EH (cell line): ENCODE measurements around the gene SMAD9.

Experiments
- DNase-seq: peaks from one replicate; pipeline ENCODE4 v3.0.0-alpha.2; 2015; ENCODE audit warnings: low read depth

Gene SMAD9

DNA sequence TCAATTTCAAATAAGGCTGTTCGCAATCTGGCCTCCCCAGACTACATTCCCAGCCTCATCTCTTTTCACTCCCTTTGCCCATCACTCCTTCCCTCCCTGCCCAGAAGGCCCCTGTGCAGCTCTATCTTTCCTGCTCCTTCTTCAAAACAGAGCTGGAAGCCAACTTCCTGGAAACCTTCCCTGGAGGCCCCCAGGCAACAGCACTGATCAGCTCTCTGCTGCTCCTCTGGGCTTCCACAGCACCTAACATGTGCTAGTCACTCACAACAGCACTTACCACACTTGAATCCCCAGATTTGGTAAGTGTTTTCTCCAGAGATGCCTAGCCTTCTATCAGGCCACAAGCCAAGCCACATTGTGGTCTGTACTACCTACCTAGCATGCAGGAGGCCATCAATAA lies 9.5 kb downstream of the SMAD9 start:
- DNase-seq = peak; percentile 2

DNA sequence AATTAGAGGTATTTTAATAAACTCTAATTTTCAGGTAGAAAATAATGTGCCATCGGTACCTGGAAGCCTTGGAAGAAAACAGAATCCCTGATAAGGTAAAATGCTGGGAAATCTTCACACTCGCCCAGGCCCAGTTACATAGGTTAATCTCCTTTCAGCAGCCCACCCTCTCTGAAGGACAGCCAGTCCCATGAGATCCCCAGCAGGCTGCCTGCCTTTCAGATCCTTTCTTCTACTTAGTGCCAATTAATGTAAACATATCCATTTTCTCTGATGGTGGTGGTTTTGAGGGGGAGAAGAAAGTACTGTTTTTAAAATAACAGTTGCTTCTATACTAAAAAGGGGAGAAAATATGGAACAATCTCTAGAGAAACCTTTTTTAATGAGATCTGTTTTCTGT lies 12.2 kb downstream of the SMAD9 start:
- no peak for DNase-seq

DNA sequence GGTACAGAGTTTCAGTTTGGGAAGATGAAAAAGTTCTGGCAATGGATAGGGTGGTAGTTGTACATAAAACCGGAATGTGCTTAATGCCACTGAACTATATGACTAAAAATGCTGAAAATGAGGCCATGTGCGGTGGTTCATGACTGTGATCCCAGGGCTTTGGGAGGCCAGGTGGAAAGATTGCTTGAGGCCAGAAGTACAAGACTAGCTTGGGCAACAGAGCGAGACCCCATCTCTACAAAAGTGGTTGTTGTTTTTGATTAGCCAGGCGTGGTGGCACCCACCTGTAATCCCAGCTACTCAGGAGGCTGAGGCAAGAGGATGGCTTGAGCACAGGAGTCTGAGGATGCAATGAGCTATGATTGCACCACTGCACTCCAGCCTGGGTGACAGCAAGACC lies 12.8 kb downstream of the SMAD9 start:
- DNase-seq = no peak

DNA sequence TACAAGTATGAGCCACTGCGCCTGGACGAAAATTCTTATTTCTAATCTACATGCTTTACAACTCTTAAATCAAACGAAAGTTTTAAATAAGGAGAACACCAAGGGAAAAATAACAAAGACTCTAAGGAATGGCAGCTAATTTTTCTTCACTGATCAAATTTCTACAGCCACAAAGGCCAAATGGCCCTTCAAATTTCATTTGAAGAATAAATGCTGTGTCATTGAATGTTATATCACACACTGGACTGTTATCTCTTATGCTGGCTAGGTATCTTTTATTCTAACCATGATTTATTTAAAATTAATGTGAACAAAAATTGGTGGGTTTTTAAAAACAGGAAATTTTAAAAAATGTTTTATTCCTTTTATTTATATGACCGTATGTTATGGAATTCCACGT lies 14.1 kb downstream of the SMAD9 start:
- DNase-seq = no peak

DNA sequence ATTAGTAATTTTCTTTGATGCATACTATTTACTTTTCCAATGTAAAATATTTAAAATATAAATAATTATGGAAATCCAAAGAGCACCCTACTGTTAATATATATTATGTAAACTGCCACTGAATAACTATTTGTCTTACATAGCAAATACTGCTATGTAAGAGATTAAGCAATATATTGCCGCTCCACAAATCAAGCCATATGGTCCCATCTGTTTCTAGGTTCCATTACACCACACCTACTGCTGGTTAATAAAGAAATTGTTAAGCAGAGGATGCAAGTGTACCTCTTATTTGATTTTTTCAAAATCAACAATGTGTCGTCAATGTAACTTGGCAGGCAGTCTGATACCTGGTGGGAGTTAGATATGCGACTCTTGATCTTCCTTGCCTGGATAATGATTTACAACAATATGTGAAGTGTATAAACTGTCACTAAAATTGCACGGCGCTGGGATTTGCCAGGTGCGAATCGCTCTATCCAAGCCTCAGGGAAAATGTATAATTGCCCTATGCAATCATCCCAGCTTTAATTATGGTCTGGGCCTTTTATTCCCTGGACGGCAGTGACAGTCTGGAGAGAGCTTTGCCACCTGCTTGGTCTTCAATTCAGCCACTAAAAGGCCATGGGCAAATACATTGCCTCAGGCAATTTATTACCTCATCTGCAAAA lies 16.0 kb downstream of the SMAD9 start:
- DNase-seq = no peak

DNA sequence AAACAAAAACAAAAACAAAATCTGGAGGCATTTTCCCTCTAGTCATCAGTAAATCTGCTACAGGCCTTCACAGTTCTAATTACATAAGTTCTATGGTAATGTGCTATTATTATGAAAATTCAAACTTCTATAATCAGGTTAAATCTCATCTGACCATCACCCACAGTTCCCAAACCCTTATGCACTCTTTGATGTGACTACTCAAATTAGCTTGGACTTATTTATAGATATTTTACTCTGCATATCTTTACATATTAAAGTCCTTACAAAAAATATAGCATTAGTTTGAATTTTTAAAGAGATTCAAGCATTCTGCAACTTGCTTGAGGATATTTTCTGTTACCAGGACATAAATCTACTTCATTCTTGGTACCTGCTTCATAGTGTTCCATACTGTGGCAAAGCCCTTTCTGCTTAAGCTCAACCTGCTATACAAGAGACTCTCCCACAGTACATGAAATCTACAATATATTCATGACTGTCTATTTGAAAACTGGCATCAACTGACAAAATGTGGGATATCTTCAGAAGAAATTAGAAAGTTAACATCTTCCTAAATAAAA lies 22.9 kb downstream of the SMAD9 start:
- DNase-seq = no peak

DNA sequence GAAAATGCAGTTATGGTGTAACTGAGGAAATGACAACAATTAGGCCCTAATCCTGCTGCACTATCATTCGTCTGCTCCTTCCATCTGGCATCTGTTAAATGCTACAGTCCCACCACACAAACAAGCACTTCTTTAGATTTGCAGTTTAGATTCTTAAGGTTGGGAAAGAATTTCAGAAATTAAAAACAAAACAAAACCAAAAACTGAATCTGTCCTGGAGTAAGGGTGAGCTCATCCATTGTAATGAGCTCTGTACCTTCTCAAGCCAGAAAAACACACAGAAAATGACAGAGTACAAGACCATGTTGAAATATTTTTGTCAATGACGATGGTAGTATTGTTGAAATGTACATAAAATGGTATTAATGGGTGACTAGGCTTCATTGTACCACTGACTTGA lies 28.3 kb downstream of the SMAD9 start:
- DNase-seq = peak; percentile 60

DNA sequence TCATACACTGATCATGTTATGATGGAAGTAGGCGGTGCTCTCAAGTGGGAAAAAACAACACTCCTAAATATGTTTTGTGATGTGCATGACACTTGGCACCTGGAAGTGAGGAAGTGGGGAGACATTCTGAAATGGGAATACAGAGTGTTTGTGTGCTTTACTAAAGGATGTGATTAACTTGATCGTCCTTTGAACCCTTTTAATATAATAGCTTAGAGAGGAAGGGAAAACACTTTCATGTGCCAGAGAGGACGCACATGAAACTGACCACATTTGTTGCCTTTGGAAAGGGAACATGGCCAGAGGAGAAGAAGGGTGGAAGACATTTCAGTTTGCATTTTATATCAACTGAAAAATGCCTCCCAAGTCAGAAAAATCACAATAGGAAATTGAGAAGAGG lies 31.4 kb downstream of the SMAD9 start:
- DNase-seq = no peak

DNA sequence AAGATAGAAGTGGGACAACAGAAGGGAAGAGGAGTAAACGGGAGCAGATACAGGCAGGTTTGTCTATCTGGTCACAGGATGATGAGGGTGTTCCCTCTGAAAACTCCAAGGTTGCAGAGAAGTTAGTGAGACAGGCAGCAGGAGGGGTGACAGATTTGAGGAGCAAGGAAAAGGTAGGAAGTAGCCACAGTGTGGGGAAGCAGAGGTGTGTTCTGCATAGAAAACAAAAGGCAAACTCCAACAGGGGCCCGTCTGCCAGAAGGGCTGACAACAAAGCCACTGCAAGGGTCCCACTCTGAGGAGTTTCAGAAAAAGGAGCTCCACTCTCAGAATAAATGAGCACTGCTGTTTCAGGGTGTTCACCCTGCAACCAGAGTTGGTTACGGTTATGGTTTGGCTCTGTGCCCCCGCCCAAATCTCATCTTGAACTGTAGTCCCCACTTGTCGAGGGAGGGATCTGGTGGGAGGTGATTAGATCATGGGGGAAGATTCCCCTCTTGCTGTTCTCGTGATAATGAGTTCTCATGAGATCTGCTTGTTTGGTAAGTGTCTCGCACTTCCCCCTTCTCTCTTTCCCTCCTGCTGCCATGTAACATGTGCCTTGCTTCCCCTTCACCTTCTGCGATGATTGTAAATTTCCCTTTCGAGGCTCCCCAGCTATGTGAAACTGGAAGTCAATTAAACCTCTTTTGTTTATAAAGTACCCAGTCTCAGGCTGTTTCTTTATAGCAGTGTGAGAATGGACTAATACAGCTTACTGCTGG lies 32.1 kb downstream of the SMAD9 start:
- no peak for DNase-seq

DNA sequence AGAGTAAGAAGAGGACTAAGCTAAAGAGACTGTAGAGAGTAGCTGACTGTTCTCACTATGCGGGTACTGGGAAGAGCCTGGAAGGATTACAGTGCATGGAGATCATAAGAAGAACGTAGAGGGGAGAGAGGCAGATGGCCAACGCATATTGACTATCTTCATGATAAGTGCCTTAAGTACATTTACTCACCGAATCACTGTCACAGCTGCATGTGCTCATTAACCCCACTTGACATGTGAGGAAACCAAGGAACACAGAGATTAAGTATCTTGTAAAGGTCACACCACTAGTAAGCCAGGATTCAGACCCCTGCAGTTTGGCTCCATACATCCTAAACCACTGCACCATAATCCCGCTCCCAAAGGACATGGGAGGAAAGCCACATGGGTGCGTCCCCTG lies 34.1 kb downstream of the SMAD9 start:
- DNase-seq = no peak

DNA sequence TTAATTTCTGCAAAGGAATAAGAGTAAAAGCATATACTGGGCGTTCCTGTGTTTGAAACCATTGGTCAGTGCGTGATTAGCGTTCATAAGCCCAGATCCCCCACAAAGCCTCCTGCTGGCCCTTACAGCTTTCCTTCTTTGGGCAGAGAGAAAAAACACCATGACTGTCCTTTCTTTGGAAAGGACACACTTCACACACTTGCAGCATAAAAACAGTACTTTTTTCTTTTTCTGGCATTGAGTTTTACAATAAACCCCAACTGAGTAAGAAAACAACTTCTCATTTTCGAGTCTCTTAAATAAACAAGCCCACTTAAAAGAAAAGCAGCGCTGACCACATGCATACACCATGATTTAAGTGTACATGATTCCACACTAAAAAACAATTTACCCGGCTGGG lies 35.8 kb downstream of the SMAD9 start:
- DNase-seq = no peak

DNA sequence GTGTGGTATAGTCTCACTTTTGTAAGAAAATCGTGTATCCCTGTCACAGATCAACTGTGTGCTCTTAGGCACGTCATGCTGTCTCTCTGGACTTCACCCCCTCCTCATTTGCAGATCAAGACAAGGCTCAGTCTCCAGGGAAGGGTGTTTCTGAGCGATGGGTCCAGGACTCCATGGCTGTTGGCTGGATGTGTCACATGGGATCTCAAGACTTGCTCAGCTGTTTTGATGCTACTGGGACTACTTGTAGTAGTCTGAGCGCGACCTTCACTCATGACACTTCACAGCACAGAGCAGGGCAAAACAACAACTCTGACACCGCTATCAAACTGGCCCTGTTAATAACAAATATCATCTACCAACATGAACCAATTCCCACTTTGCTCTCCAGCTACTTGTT lies 36.2 kb downstream of the SMAD9 start:
- DNase-seq = no peak

DNA sequence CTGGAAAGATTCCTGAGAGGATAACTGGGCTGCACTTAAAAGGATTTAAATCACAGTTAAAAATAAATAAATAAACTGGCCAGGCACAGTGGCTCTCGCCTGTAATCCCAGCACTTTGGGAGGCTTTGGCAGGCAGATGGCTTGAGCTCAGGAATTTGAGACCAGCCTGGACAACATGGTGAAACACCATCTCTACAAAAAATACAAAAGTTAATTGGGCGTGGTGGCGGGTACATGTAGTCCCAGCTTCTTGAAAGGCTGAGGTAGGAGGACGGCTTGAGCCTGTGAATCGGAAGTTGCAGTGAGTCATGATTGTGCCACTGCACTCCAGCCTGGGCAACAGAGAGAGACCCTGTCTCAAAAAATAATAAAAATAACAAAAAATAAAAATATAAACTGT lies 36.6 kb downstream of the SMAD9 start:
- peak; percentile 2 for DNase-seq

DNA sequence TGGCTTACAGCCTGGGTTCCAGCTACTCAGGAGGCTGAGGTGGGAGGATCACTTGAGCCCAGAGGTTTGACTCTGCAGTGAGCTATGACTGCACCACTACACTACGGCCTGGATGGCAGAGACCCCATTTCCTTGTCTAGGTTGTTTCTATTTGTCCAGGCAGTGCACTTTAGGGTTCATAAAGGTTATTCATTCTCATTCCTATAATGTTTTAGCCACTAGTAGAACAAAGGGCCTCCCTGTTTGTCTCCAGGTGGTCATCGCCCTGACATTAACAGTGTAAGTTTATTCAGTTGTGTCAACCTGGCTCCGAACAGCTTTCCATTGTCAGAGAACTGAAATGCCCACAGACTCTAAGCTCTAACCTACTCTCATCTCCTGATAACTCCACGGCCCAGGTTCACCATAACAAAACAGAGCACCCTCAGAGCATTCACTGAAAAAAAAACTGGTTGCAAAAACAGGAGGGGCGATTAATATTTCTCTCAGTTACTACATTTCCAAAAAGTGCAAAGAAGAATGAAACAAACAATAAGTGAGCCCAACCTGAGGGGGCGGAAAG lies 37.1 kb downstream of the SMAD9 start:
- no peak for DNase-seq

DNA sequence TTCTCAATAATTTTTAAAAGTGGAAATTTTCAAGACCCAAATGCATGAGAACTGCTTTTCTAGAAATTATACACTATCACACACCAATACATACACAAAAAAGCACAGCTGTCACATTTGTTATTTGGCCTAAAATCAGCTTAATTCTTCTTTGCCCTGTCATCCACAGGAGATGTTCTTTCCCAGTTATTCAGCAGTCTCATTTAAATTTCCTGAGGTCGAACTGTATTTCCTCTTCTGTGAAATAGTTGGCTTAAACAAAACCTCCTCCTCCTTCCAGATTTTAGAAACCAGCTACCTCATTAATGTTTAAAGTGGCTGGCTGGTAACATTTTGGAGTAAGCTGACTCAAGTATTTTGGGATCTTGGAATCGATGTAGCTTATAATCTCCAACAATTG lies 39.1 kb downstream of the SMAD9 start:
- DNase-seq = peak; percentile 31

DNA sequence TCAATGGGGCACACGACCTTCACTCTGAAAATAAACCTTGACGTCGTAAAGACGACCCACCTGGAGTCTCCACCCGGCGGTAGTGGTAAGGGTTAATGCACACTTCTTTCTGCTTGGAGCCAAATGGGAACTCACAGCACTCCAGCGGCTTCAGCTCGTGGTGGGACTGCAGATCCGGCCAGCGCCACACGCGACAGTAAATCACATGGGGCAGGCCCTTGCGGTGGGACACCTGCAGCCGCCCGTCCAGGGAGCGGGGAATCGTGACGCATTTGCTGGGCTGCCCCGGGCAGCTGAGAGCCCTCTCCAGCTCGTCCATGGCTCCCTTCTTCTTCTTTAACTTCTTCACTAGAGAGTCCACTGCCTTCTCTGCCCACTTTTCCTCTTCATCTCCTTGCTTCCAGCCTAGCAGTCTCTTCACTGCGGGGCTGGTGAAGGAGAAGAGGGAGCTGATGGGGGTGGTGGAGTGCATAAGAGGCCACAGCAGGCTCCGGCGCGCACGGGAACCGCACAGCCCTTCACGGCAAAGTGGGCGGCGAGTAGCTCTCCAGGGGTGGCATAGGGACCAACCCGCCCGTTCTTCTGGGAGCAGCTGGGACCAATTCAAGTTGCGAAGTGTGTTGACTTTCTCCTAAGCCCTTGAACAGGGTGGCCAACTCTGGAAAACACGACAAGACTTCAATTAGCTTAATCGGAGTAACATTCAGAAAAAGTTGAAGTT lies 40.7 kb downstream of the SMAD9 start:
- no peak for DNase-seq

DNA sequence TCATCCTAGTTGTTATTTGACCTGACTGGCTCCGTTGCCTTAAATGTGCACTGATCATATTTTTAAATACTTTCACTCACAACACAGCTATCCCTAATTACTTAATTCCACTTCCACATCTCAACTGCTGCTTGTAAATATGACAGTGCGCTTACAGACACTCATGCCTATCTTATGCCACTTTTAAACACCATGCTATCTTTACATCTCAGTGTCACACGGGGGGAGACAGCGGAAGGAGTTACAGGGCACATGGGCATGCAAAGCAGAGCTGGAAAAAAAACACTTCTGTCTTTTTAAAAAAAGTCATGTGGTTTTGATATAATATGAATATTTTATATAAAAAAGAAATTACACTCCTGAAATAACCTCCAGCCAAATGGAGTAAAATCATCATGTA lies 44.1 kb downstream of the SMAD9 start:
- DNase-seq = no peak

DNA sequence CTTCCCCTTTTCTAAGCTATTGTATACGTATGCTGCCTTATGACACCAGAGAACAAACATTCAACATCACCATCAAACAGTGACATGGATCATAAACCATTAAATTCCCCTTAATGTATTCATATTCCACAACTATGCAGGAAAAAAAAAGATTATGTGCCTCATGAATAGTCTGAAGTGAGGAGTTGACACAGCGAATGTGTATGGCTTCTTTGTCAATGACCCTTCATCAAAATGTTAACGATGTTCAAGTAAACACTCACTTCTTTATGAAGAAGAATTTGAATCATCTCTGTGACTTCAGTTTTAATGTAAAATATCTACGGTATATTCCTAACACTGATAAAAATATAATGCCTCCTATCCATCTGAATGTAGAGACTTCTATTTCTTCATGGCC lies 44.6 kb downstream of the SMAD9 start:
- DNase-seq = no peak

DNA sequence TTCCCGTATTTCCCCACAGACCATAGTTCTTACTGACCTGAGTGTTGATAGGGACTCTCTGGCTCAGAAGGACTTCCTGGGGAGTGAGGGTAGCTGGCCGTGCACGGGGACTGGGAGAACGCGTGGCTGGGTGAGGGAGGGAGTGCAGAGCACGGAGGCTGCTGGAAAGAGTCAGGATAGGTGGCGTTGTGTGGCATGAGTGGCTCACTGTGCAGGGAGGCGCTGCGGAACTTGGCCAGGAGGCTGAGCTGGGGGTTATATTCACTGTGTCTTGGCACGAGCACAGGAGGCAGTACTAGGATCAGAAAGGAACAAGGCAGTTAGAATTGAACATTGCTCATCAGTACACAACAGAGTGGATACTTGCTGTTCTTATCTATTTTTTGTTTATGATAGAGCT lies 47.4 kb downstream of the SMAD9 start:
- DNase-seq = no peak

DNA sequence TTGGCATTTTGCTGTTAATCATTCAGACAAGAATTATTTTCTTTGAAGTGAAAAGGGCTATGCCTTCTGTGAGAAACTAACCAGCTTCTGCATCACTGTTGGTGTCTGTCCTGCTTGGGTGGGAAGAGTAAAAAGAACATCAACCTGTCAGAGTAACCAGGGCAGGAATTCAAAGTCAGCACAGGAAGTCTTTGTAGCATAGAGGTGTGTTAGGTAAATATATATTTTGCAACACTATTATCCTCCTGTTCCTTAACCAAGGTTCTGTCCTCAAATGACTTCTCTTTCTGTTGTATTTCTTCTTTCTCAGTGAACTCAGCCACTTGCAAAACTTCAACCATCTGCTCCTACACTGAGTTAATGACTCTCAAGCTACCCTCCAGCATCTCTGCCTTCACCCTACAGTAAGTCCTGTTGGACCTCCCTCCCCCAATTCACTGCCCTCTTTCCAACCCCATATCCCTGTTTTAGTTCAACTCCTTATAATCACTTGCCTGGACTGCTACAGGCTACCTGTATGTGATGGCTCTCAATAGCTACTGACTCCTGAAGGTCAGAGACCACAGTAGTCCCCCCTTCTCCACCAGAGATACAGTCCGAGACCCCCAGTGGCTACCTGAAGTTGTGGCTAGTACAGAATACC lies 49.9 kb downstream of the SMAD9 start:
- DNase-seq = no peak

DNA sequence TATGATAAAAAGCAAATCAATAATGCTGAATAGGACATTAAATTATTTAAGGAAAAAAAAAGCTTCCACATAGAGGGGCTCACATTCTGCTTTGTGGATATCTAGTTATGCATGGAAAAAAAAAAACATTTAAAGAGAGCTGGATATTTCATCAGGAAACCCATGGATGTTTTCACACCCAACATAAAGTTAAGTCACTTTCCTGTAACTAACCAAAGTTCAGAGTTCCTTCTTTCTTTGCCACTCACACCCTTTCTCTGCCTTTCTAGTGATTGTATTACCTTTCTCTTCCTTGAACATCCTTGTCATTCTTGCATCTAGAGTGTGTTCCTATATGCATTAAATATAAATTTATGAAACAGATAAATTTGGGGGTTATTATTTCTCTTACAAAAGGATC lies 53.8 kb downstream of the SMAD9 start:
- DNase-seq = no peak

DNA sequence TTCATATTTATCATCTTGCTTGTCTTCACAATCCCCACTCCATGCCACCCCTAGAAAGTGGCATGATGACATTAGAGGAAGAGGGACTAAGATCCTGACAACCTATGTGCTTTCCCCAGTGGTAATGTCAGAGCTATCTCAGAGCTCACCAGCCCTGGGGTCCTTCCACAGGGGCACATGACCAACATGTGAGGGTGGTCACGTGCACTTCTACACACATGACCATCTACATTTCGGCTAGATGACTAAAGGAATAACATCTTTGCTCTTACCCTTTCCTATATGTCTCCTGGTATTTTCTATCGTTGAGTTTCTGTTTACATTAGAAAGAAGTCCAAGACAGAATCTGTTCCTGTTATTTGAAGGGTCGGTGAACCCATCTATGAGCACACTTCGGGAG lies 54.8 kb downstream of the SMAD9 start:
- DNase-seq = no peak
